Smooth muscle cell (in vitro differentiated cells): ENCODE results near the gene DRC1. TPM values are rescaled to one million over a fixed set of nuclear protein-coding genes. Genes with fewer than 3 reads are reported as not detected.

Experiments used
- DNase-seq: peaks from one replicate; lab custom pipeline; 2025; ENCODE audit not compliant: unreplicated experiment; lab: John Stamatoyannopoulos, UW
- H2AFZ ChIP-seq: fragments of 200-600 bp; sonication (generic); 2 replicates; pipeline ENCODE4 v1.6.0; 2016; ENCODE audit warnings: antibody characterized with exemption, low read depth, mild to moderate bottlenecking
- H3F3A ChIP-seq: fragments of 200-600 bp; sonication (generic); 2 replicates; pipeline ENCODE4 v1.6.0; 2017; ENCODE audit warnings: antibody characterized with exemption, low read depth
- H3K27ac ChIP-seq: fragments of 200-600 bp; sonication (generic); 2 replicates; pipeline ENCODE4 v1.5.1; 2016; ENCODE audit warnings: low read depth, mild to moderate bottlenecking
- H3K27me3 ChIP-seq: fragments of 200-600 bp; sonication (generic); 2 replicates; pipeline ENCODE4 v1.6.1; 2016; ENCODE audit warnings: low read depth, mild to moderate bottlenecking
- H3K36me3 ChIP-seq: fragments of 200-600 bp; sonication (generic); 2 replicates; pipeline ENCODE4 v1.5.1; 2016; ENCODE audit warnings: low read depth
- H3K4me1 ChIP-seq: fragments of 200-600 bp; sonication (generic); 2 replicates; pipeline ENCODE4 v1.5.1; 2016; ENCODE audit warnings: low read depth
- H3K4me2 ChIP-seq: fragments of 200-600 bp; sonication (generic); 2 replicates; pipeline ENCODE4 v1.6.0; 2016; ENCODE audit warnings: mild to moderate bottlenecking
- H3K4me3 ChIP-seq: fragments of 200-600 bp; sonication (generic); 2 replicates; pipeline ENCODE4 v1.5.1; 2016; ENCODE audit warnings: mild to moderate bottlenecking
- H3K79me2 ChIP-seq: fragments of 200-600 bp; sonication (generic); 2 replicates; pipeline ENCODE4 v1.6.0; 2016; ENCODE audit warnings: low read depth, mild to moderate bottlenecking
- H3K9ac ChIP-seq: fragments of 200-600 bp; sonication (generic); 2 replicates; pipeline ENCODE4 v1.6.0; 2016; ENCODE audit warnings: low read depth
- H3K9me3 ChIP-seq: fragments of 200-600 bp; sonication (generic); replicated peaks from 2 replicates; pipeline ENCODE4 v1.5.1; 2016; ENCODE audit warnings: low read depth
- H4K20me1 ChIP-seq: fragments of 200-600 bp; sonication (generic); 2 replicates; pipeline ENCODE4 v1.6.0; 2016; ENCODE audit warnings: low read depth
- WGBS: methylation state at CpG from one replicate; pipeline ENCODE4 v1.1.7; 2016; ENCODE audit warnings: low lambda C conversion rate; 5-methylcytosine and 5-hydroxymethylcytosine counted together
- polyA plus RNA-seq: library from polyadenylated mRNA; unstranded; fragments of >200 nt; fragmentation: Nextera tagmentation; extraction: Ambion mirVana; gene quantifications from 2 replicates; pipeline ENCODE4 v1.2.1, GENCODE V29; 2016
- total RNA-seq: library from RNA; depleted of rRNA; stranded (reverse); fragments of >200 nt; gene quantifications from 2 replicates; pipeline ENCODE4 v1.2.3, GENCODE V29; 2014
- TF ChIP-seq, protein P1 (sequence below): fragments of 200-600 bp; sonication (generic); IDR thresholded peaks from 2 replicates; pipeline ENCODE4 v1.5.1; 2017; ENCODE audit warnings: borderline replicate concordance, mild to moderate bottlenecking, antibody characterized with exemption; ENCODE audit not compliant: insufficient read depth, poor library complexity, severe bottlenecking

Gene DRC1
- total and polyA plus RNA-seq, 2 experiments from 2014 or later: 0.14 TPM; not detected in 1

DNA sequence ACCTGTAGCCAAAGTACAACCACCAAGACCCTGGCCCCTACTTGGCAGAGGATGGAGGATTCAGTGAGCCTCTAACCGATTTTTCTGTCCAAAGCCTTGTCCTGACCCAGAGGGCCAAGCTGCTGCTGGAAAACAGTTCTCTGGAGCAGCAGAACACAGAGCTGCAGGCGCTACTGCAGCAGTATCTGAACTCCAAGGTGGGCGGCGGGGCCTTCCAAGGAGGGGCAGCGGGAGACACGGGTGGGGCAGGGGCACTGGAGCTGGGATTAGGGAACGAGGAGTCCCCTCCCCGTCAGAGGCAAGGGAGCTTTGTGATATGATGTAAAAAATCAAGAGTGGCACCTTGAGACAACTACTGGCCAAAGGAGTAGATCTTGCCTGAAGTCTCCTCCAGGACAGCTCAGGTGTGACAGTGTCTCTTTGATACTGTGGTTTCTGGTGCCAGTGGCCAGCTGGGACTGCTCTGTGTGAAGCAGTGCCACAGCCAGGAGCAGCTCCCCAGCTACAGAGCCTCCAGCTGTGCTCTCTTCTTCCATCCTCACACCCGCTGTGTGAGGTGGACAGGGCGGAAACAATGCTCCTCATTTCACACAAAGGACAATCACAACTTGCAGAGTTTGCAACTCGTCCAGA lies 53.4 kb downstream of the DRC1 start:
- no peaks in the 10 kb centered on the region for H3F3A ChIP-seq
- H3K36me3 ChIP-seq: no peaks in the 10 kb centered on the region
- H3K9ac ChIP-seq: no peak overlapping the region
- no peak overlapping the region for H3K27ac ChIP-seq
- no peaks in the 10 kb centered on the region for H3K9me3 ChIP-seq
- H2AFZ ChIP-seq: no peak overlapping the region
- no peak overlapping the region for H3K4me3 ChIP-seq
- TF ChIP-seq, protein P1, sequence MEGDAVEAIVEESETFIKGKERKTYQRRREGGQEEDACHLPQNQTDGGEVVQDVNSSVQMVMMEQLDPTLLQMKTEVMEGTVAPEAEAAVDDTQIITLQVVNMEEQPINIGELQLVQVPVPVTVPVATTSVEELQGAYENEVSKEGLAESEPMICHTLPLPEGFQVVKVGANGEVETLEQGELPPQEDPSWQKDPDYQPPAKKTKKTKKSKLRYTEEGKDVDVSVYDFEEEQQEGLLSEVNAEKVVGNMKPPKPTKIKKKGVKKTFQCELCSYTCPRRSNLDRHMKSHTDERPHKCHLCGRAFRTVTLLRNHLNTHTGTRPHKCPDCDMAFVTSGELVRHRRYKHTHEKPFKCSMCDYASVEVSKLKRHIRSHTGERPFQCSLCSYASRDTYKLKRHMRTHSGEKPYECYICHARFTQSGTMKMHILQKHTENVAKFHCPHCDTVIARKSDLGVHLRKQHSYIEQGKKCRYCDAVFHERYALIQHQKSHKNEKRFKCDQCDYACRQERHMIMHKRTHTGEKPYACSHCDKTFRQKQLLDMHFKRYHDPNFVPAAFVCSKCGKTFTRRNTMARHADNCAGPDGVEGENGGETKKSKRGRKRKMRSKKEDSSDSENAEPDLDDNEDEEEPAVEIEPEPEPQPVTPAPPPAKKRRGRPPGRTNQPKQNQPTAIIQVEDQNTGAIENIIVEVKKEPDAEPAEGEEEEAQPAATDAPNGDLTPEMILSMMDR: no peak
- WGBS: 91% methylated on average over 11 of the region's 11 CpGs
- H4K20me1 ChIP-seq: no peaks in the 10 kb centered on the region
- H3K27me3 ChIP-seq: no peaks in the 10 kb centered on the region
- DNase-seq: no peak
- no peak overlapping the region for H3K4me2 ChIP-seq
- peaks cover 10% of the 10 kb centered on the region for H3K4me1 ChIP-seq
- no peaks in the 10 kb centered on the region for H3K79me2 ChIP-seq

- TF ChIP-seq, protein P1: no peak
- H3K4me2 ChIP-seq: no peak overlapping the region
- no peak overlapping the region for H2AFZ ChIP-seq
- H3K27me3 ChIP-seq: no peaks in the 10 kb centered on the region
- H3F3A ChIP-seq: no peaks in the 10 kb centered on the region
- peaks cover 10% of the 10 kb centered on the region for H3K4me1 ChIP-seq
- no peak overlapping the region for H3K27ac ChIP-seq
- no peaks in the 10 kb centered on the region for H3K36me3 ChIP-seq
- H3K9me3 ChIP-seq: no peaks in the 10 kb centered on the region
- 92% methylated on average over 18 of the region's 18 CpGs for WGBS
- DNase-seq: no peak
- H4K20me1 ChIP-seq: no peaks in the 10 kb centered on the region
- H3K79me2 ChIP-seq: no peaks in the 10 kb centered on the region
- no peak overlapping the region for H3K9ac ChIP-seq
- no peak overlapping the region for H3K4me3 ChIP-seq
Measured at GRCh38 chr2:26455670-26456439, 54.1 kb downstream of the DRC1 start.

DNA sequence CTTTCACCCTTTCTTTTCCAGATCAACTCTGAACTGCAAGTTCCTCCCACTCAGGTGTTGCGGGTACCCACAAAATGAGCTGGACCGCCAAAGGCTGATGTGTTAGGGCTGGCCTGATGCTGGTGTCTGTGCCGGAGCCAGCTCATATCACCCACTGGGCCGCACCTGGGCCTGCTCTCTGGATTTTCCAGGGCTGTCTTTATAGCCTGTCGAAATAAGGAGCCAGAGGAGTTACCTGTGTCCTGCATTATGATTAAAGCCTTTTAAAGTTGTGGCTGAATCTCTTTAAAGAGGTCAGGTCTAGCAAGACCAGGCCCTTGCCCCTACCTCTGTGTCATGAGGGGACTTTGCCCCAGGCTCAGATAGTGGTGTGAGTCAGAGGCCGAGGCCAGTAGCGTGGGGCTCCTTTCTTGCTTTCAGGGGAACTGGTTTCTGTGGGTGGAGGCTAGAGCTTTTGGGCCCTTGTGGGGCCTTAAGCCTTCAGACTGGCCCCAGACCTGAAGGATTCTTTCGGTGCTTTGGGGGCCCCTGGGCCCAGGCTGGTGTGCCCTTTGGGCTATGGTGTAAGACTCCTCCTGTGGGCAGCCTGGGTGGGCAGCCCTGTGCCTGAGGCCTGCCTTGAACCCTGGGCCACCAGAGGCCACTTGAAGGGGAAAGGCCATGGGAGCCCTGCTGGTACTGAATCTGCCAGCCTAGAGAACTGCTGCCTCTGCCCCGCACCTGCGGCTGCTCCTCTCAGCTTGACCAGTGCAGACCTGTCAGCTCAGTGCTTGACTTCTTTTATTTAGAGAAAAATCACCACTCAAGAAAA lies 54.9 kb downstream of the DRC1 start:
- no peak overlapping the region for H2AFZ ChIP-seq
- H3K27me3 ChIP-seq: no peaks in the 10 kb centered on the region
- H3K9ac ChIP-seq: no peak overlapping the region
- peaks cover 10% of the 10 kb centered on the region for H3K4me1 ChIP-seq
- peak overlapping the region; percentile 52 for H3K27ac ChIP-seq
- no peaks in the 10 kb centered on the region for H4K20me1 ChIP-seq
- TF ChIP-seq, protein P1: no peak
- no peak for DNase-seq
- H3K79me2 ChIP-seq: no peaks in the 10 kb centered on the region
- no peaks in the 10 kb centered on the region for H3F3A ChIP-seq
- WGBS: 64% methylated on average over 10 of the region's 10 CpGs
- no peaks in the 10 kb centered on the region for H3K36me3 ChIP-seq
- peak overlapping the region; percentile 56 for H3K4me2 ChIP-seq
- no peaks in the 10 kb centered on the region for H3K9me3 ChIP-seq
- no peak overlapping the region for H3K4me3 ChIP-seq
